MG63 (cell line): ENCODE data around the gene YWHAG. TPM values are rescaled to one million over a fixed set of nuclear protein-coding genes. Genes with fewer than 3 reads are reported as not detected.
"Not testable (repeated sequence)": the region's sequence is repeated elsewhere in the genome, so short reads cannot be mapped to it uniquely, and the experiment has no call there.

ENCODE experiments used
- DNase-seq: peaks from one replicate; pipeline ENCODE4 v3.0.0-alpha.2; 2020
- H3K27me3 ChIP-seq: fragments of 250-450 bp; sonication (Bioruptor Pico); 2 replicates; pipeline ENCODE4 v1.5.1; 2020; ENCODE audit warnings: mild to moderate bottlenecking, moderate library complexity
- H3K36me3 ChIP-seq: fragments of 250-450 bp; sonication (Bioruptor Pico); 2 replicates; pipeline ENCODE4 v1.5.1; 2020; ENCODE audit warnings: mild to moderate bottlenecking, moderate library complexity
- H3K4me3 ChIP-seq: fragments of 250-450 bp; sonication (Bioruptor Pico); 2 replicates; pipeline ENCODE4 v1.5.1; 2020; ENCODE audit warnings: mild to moderate bottlenecking, moderate library complexity
- H3K9me3 ChIP-seq: fragments of 250-450 bp; sonication (Bioruptor Pico); 2 replicates; pipeline ENCODE4 v1.5.1; 2020; ENCODE audit warnings: mild to moderate bottlenecking, moderate library complexity
- total RNA-seq: library from RNA; depleted of rRNA; stranded (reverse); fragments of >200 nt; shearing (Covaris generic); gene quantifications from 2 replicates; pipeline ENCODE4 v1.2.3, GENCODE V29; 2014; ENCODE audit warnings: low replicate concordance

The YWHAG gene
- total RNA-seq, 1 experiment from 2014 or later = 74.2 TPM

DNA sequence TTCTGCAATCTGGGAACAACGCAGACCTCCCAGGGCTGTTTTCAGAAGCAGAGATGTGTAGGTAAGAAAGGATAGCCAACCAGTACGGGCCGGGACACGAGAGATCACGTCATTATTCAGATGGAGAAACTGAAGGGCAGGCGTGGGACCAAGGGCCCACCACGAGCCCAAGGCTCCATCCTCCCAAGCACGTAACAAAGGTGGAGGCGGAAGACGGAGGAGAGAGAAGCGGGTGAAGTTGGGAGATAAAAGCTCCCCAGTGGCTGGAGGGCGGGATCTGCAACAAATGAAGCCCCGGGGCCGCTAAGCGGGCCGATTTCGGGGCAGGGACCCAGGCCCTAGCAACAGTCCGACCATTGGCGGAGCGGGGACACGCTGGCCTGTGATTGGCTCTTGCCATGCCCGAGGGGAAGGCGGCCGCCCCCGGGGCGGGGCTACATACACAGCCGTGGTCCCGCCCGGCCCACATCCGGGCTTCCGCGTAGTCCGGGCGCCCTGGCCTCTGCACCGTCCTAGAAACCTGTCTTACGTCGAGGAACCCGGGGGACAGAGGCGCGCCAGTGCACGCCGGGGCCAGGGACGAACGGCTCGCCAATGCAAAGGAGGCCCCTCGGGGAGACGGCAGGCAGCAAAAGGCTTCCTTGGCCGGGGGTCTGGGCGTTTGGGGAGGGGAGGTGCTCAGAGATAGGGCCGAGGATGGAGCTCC, 40.9 kb downstream of the YWHAG start:
- Histone ChIP-seq H3K27me3 (no peaks in the 10 kb centered on the region), H3K9me3 (no peaks in the 10 kb centered on the region), H3K36me3 (peaks cover 13% of the 10 kb centered on the region), H3K4me3 (peak overlapping the region; percentile 59)
- DNase-seq = peak; percentile 94

DNA sequence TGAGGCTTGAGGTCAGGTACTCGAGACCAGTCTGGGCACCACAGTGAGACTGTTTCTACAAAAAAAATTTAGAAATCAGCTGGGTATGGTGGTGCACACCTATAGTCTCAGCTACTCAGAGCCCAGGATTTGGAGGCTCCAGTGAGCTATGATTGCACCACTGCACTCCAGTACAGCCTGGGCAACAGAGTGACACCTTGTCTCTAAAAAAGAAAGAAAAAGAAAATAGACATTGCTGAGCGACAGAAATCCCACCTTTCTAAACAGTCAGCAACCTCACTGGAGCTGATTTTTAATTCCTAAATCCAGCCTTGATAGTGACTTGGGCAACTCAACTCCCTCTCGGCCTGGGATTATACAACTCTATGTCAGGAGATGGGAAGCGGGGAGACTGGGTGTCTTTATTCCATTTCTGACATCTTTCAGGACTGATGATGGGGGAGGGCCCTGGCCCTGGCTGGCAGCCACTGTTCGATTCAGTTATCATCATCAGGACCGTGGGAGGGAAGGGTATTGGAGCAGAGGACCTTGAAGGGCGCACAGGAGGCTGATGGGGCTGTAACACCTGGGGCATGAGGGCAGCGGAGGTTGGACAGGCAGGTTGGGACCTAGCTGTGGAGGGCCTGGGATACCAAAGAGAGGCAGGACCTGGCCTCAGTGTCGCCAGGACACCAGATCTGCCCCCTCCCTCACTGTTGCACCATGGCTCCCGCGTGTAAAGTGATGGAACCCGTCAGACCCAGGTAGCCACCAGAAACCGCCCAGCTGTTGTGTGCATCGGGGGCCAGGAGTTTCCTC, 41.6 kb downstream of the YWHAG start:
- Histone ChIP-seq H3K9me3 (no peaks in the 10 kb centered on the region), H3K4me3 (peak overlapping the region; percentile 59), H3K27me3 (no peaks in the 10 kb centered on the region), H3K36me3 (peaks cover 7% of the 10 kb centered on the region; the same call in 1 of the 2 replicates)
- DNase-seq = no peak

GRCh38 chr7:76315364-76315763, 43.4 kb downstream of the YWHAG start:
- Histone ChIP-seq H3K36me3 (no peaks in the 10 kb centered on the region), H3K4me3 (no peak overlapping the region), H3K9me3 (no peaks in the 10 kb centered on the region), H3K27me3 (no peaks in the 10 kb centered on the region)
- DNase-seq = no peak

- H3K27me3 ChIP-seq, H3K36me3 ChIP-seq, H3K9me3 ChIP-seq, H3K4me3 ChIP-seq, DNase-seq: not testable (repeated sequence)
These were observed 44.1 kb downstream of the YWHAG start for GRCh38 chr7:76314740-76315139.

GRCh38 chr7:76314042-76314721, 44.6 kb downstream of the YWHAG start:
- no peaks in the 10 kb centered on the region for H3K9me3 ChIP-seq
- no peaks in the 10 kb centered on the region for H3K27me3 ChIP-seq
- no peaks in the 10 kb centered on the region for H3K36me3 ChIP-seq
- peak; percentile 84 for DNase-seq
- H3K4me3 ChIP-seq = no peak overlapping the region

- not testable (repeated sequence) for H3K9me3 ChIP-seq, H3K36me3 ChIP-seq, DNase-seq, H3K27me3 ChIP-seq, H3K4me3 ChIP-seq
These were observed 47.0 kb downstream of the YWHAG start for GRCh38 chr7:76311838-76312237.

- Histone ChIP-seq H3K36me3 (no peaks in the 10 kb centered on the region), H3K27me3 (no peaks in the 10 kb centered on the region), H3K4me3 (no peak overlapping the region), H3K9me3 (no peaks in the 10 kb centered on the region)
- peak; percentile 29 for DNase-seq
These were observed 48.5 kb downstream of the YWHAG start for GRCh38 chr7:76310102-76310957.

- DNase-seq, H3K4me3 ChIP-seq, H3K27me3 ChIP-seq, H3K9me3 ChIP-seq, H3K36me3 ChIP-seq: not testable (repeated sequence)
These were observed 49.3 kb downstream of the YWHAG start for GRCh38 chr7:76309341-76310101.

DNA sequence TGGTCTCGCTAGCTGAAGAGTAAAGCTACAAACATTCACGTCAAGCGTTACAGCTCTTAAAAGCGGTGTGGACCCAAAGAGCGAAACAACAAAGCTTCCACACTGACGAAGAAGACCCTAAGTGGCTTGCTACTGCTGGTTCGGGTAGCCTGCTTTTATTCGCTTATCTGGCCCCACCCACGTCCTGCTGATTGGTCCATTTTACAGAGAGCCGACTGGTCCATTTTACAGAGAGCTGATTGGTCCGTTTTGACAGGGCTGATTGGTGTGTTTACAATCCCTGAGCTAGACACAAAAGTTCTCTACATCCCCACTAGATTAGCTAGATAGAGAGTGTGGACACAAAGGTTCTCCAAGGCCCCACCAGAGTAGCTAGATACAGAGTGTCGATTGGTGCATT, 49.9 kb downstream of the YWHAG start:
- not testable (repeated sequence) for H3K27me3 ChIP-seq

GRCh38 chr7:76304888-76305375, 53.9 kb downstream of the YWHAG start:
- Histone ChIP-seq H3K27me3 (no peaks in the 10 kb centered on the region), H3K4me3 (no peak overlapping the region), H3K9me3 (no peaks in the 10 kb centered on the region), H3K36me3 (peaks cover 6% of the 10 kb centered on the region)
- peak; percentile 73 for DNase-seq

More for the DNA sequence above, 49.9 kb downstream of the YWHAG start:
- H3K36me3 ChIP-seq, H3K4me3 ChIP-seq, DNase-seq, H3K9me3 ChIP-seq: not testable (repeated sequence)

DNA sequence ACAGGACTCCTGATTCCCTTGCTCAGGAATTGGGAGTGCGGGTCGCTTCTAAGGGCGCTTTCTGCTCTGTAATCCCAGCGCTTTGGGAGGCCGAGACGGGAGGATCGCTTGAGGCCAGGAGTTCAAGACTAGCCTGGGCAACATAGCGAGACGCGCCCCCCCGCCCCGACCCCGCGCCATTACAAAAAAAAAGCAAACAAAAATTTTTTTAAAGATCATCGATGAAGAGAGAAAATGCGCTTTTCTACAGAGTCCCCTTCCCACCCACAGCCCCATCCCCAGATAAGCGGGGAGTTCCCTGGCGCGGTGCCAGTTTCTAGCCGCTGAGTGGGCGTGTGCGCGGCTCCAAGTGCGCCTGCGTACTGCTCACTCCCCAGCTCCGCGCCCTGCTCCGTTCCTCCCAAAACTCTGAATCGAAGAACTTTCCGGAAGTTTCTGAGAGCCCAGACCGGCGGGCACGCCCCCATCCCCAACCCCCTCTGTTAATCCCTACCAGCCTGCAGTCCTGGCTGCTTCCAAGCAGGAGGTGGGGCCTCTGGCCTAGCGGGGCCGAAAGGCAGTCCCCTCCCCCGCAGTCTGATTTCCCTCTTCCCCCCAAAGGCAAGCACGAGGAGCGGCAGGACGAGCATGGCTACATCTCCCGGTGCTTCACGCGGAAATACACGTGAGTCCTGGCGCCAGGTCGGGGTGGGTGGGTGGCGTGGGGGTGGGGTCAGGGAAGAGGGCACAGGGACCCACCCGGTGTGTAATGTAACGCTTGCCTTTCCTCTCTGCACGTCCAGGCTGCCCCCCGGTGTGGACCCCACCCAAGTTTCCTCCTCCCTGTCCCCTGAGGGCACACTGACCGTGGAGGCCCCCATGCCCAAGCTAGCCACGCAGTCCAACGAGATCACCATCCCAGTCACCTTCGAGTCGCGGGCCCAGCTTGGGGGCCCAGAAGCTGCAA, 55.3 kb downstream of the YWHAG start:
- Histone ChIP-seq H3K4me3 (peak overlapping the region; percentile 79), H3K36me3 (peaks cover 6% of the 10 kb centered on the region), H3K27me3 (no peaks in the 10 kb centered on the region), H3K9me3 (no peaks in the 10 kb centered on the region)
- peak; percentile 90 for DNase-seq

GRCh38 chr7:76302347-76303201, 56.2 kb downstream of the YWHAG start, which contains the start of gene HSPB1:
TSS of gene HSPB1 (plus strand) at chr7:76302673. CDS start at chr7:76302713, 40 bp downstream.
- Histone ChIP-seq H3K27me3 (no peaks in the 10 kb centered on the region), H3K9me3 (no peaks in the 10 kb centered on the region), H3K4me3 (peak within 1 kb of the TSS; percentile 79), H3K36me3 (peaks cover 6% of the 10 kb centered on the region)
- DNase-seq = peak; percentile 83

DNA sequence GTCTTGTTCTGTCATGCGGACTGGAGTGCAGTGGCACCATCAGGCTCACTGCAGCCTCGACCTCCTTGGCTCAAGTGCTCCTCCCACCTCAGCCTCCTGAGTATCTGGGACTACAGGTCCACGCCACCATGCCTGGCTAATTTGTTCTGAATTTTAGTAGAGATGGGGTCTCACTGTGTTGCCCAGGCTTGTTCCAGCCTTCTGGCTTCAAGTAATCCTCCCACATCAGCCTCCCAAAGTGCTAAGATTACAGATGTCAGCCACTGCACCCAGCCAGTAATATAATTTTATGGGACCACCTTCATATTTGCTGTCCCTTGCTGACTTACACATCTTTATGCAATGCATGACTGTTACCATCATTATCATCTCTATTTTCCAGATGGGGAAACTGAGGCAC, 57.8 kb downstream of the YWHAG start:
- H3K4me3 ChIP-seq = no peak overlapping the region
- no peaks in the 10 kb centered on the region for H3K9me3 ChIP-seq
- H3K27me3 ChIP-seq = no peaks in the 10 kb centered on the region
- DNase-seq = no peak
- H3K36me3 ChIP-seq = peaks cover 6% of the 10 kb centered on the region

- no peaks in the 10 kb centered on the region for H3K9me3 ChIP-seq
- H3K4me3 ChIP-seq = no peak overlapping the region
- no peaks in the 10 kb centered on the region for H3K27me3 ChIP-seq
- no peak for DNase-seq
- peaks cover 6% of the 10 kb centered on the region for H3K36me3 ChIP-seq
These were observed 58.5 kb downstream of the YWHAG start for GRCh38 chr7:76300166-76300731.
